OCI-LY7 (cell line): ENCODE results near the gene LDLRAD4. TPM values are rescaled to one million over a fixed set of nuclear protein-coding genes. Genes with fewer than 3 reads are reported as not detected.
"Not testable (repeated sequence)": the region's sequence is repeated elsewhere in the genome, so short reads cannot be mapped to it uniquely, and the experiment has no call there.

Experiments
- BruUV-seq: library from RNA; stranded (reverse); fragments of 400-500 nt; replicated peaks from 2 replicates; lab custom pipeline; 2021; lab: Mats Ljungman, UMichigan
- CTCF ChIA-PET: fragments of 300-600 bp; sonication (Branson Sonifier 250); formaldehyde crosslinking; loops from one replicate; lab custom pipeline; 2022; ENCODE audit warnings: antibody characterized with exemption; ENCODE audit not compliant: unreplicated experiment; lab: Charles Lee
- POLR2A ChIA-PET: fragments of 300-600 bp; sonication (Branson Sonifier 250); formaldehyde crosslinking; loops from one replicate; lab custom pipeline; 2022; ENCODE audit warnings: antibody characterized with exemption; lab: Charles Lee
- DNase-seq: peaks from one replicate; pipeline ENCODE4 v3.0.0-alpha.2; 2015; ENCODE audit warnings: low spot score
- H2AFZ ChIP-seq: fragments of 200-600 bp; sonication (generic), shearing (Covaris generic); 2 replicates; pipeline ENCODE4 v1.6.1; 2014; ENCODE audit warnings: mild to moderate bottlenecking, antibody characterized with exemption, low read length, moderate library complexity
- H3K27ac ChIP-seq: fragments of 200-600 bp; sonication (generic); 2 replicates; pipeline ENCODE4 v1.5.1; 2014; ENCODE audit warnings: mixed run types, low read depth, mild to moderate bottlenecking, moderate library complexity, low read length, inconsistent platforms; ENCODE audit not compliant: poor library complexity, severe bottlenecking
- H3K36me3 ChIP-seq: fragments of 200-600 bp; sonication (generic); 2 replicates; pipeline ENCODE4 v1.6.1; 2014; ENCODE audit warnings: mild to moderate bottlenecking, antibody characterized with exemption, low read length, moderate library complexity, mixed read lengths; ENCODE audit not compliant: insufficient read depth
- H3K4me1 ChIP-seq: fragments of 200-600 bp; sonication (generic); 2 replicates; pipeline ENCODE4 v1.5.1; 2014; ENCODE audit warnings: mild to moderate bottlenecking, low read length; ENCODE audit not compliant: insufficient read depth, poor library complexity, severe bottlenecking
- H3K4me2 ChIP-seq: fragments of 200-600 bp; sonication (generic); 2 replicates; pipeline ENCODE4 v1.6.1; 2014; ENCODE audit warnings: mild to moderate bottlenecking, low read length
- H3K4me3 ChIP-seq: fragments of 200-600 bp; sonication (generic); 2 replicates; pipeline ENCODE4 v1.5.1; 2014; ENCODE audit warnings: mild to moderate bottlenecking, low read depth, low read length; ENCODE audit not compliant: poor library complexity, severe bottlenecking
- H3K79me2 ChIP-seq: fragments of 200-600 bp; sonication (generic); 2 replicates; pipeline ENCODE4 v1.6.1; 2016; ENCODE audit warnings: low read depth, mild to moderate bottlenecking, low read length, moderate library complexity, mixed read lengths; ENCODE audit not compliant: insufficient read depth
- H3K9me2 ChIP-seq: fragments of 200-600 bp; sonication (generic); 2 replicates; pipeline ENCODE4 v1.6.1; 2016; ENCODE audit warnings: mild to moderate bottlenecking, low read length, mixed read lengths; ENCODE audit not compliant: insufficient read depth
- H3K9me3 ChIP-seq: fragments of 200-600 bp; sonication (generic); 2 replicates; pipeline ENCODE4 v1.6.1; 2014; ENCODE audit warnings: mild to moderate bottlenecking, mixed run types, low read length, mixed read lengths
- H4K20me1 ChIP-seq: fragments of 200-600 bp; sonication (generic); 2 replicates; pipeline ENCODE4 v1.6.1; 2014; ENCODE audit warnings: mild to moderate bottlenecking, antibody characterized with exemption, low read length, moderate library complexity, mixed read lengths; ENCODE audit not compliant: insufficient read depth
- EZH2phosphoT487 ChIP-seq: fragments of 200-600 bp; sonication (generic); IDR thresholded peaks from 2 replicates; pipeline ENCODE4 v1.6.1; 2018; ENCODE audit warnings: low read depth, borderline replicate concordance, mild to moderate bottlenecking, mixed run types, antibody characterized with exemption, low read length, moderate library complexity, mixed read lengths
- intact Hi-C: fragments of 100-400 bp; cut with micrococcal nuclease; formaldehyde crosslinking; loops from one replicate; pipeline ENCODE4 v1.10.0; 2022; ENCODE audit not compliant: unreplicated experiment
- total RNA-seq, 2 experiments: library from RNA; depleted of rRNA in 1 of 2; stranded (reverse); fragments of >200 nt in 1 of 2; shearing (Covaris generic) in 1 of 2; gene quantifications; 2 replicates each; pipeline ENCODE4 v1.2.3, GENCODE V29; 2014 to 2022
- TF ChIP-seq, protein P1 (sequence below): fragments of 200-600 bp; sonication (generic); conservative IDR thresholded peaks from 2 replicates; pipeline ENCODE4 v1.5.1; 2014; ENCODE audit warnings: mild to moderate bottlenecking, antibody characterized with exemption, low read length, moderate library complexity, mixed read lengths

The LDLRAD4 gene
- total RNA-seq, 2 experiments from 2014 or later: 26.2 to 43.8 TPM

- TF ChIP-seq, protein P1, sequence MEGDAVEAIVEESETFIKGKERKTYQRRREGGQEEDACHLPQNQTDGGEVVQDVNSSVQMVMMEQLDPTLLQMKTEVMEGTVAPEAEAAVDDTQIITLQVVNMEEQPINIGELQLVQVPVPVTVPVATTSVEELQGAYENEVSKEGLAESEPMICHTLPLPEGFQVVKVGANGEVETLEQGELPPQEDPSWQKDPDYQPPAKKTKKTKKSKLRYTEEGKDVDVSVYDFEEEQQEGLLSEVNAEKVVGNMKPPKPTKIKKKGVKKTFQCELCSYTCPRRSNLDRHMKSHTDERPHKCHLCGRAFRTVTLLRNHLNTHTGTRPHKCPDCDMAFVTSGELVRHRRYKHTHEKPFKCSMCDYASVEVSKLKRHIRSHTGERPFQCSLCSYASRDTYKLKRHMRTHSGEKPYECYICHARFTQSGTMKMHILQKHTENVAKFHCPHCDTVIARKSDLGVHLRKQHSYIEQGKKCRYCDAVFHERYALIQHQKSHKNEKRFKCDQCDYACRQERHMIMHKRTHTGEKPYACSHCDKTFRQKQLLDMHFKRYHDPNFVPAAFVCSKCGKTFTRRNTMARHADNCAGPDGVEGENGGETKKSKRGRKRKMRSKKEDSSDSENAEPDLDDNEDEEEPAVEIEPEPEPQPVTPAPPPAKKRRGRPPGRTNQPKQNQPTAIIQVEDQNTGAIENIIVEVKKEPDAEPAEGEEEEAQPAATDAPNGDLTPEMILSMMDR: no peak
- no peak for TF ChIP-seq EZH2phosphoT487
- peak; percentile 13 for DNase-seq
- intact Hi-C loops: no loop called here
- ChIA-PET POLR2A (no interaction called here), CTCF (no interaction called here)
- no peaks in the 10 kb centered on the region for H4K20me1 ChIP-seq
- no peaks in the 10 kb centered on the region for H3K9me3 ChIP-seq
- H3K9me2 ChIP-seq: no peaks in the 10 kb centered on the region
- H3K4me3 ChIP-seq: no peak overlapping the region
- H3K4me2 ChIP-seq: no peak overlapping the region
- H3K27ac ChIP-seq: no peak overlapping the region
- no peaks in the 10 kb centered on the region for H3K79me2 ChIP-seq
- BruUV-seq: no TSS peak
- no peaks in the 10 kb centered on the region for H3K36me3 ChIP-seq
- H3K4me1 ChIP-seq: no peaks in the 10 kb centered on the region
- H2AFZ ChIP-seq: no peak overlapping the region
Measured at GRCh38 chr18:13261661-13262357, 43.2 kb downstream of the LDLRAD4 start.

- DNase-seq, H3K79me2 ChIP-seq, H3K4me1 ChIP-seq, BruUV-seq, H4K20me1 ChIP-seq, H3K27ac ChIP-seq, H3K4me3 ChIP-seq, intact Hi-C loops, H3K4me2 ChIP-seq, H3K9me3 ChIP-seq, POLR2A ChIA-PET, H3K9me2 ChIP-seq, H2AFZ ChIP-seq, H3K36me3 ChIP-seq, CTCF ChIA-PET: not testable (repeated sequence)
Measured at GRCh38 chr18:13262358-13262680, 43.8 kb downstream of the LDLRAD4 start.

- Histone ChIP-seq H3K27ac (no peak overlapping the region), H3K4me3 (no peak overlapping the region), H3K36me3 (no peaks in the 10 kb centered on the region), H4K20me1 (no peaks in the 10 kb centered on the region), H3K9me3 (no peaks in the 10 kb centered on the region), H2AFZ (no peak overlapping the region), H3K79me2 (no peaks in the 10 kb centered on the region), H3K4me2 (no peak overlapping the region), H3K4me1 (no peaks in the 10 kb centered on the region), H3K9me2 (no peaks in the 10 kb centered on the region)
- POLR2A ChIA-PET: interaction anchor here (0.6 kb wide), 1 partner anchor 620 kb away, joined by 3 read pairs; no protein-coding TSS in a partner anchor
- BruUV-seq: no TSS peak
- CTCF ChIA-PET: no interaction called here
- intact Hi-C loops: no loop called here
- no peak for TF ChIP-seq EZH2phosphoT487
- TF ChIP-seq, protein P1: no peak
- DNase-seq: no peak
Measured at GRCh38 chr18:13262839-13263691, 44.5 kb downstream of the LDLRAD4 start.
